ENCODE results near the gene TCF4.

The TCF4 gene

DNA sequence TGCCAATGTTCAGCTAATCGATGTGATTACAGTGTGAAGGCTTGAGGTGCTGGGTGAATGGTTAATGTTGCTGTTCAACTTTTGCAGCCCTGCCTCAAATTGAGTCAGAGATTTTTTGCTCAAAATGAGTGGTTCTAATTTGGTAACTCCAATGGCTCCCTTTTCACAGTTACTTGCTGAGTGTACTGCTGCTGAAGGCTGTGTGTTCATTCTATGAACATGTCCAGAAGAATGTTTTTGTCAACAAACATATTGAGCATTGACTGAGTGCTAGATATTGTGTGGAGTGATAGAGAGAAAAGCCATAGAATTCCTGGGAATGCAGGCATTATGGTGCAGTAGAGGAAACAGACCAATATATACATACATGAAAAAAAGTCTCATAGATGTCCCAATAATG, 39.0 kb upstream of the TCF4 start:
- DNase-seq (ENCODE audit: low read depth, low spot score): no peak
- H3K4me3 ChIP-seq (ENCODE audit: low read depth, low read length): no peak overlapping the region
- in situ Hi-C loops (cut with HindIII; ENCODE audit: low sequenced_read_pairs): no loop called here
- TF ChIP-seq, protein P1, sequence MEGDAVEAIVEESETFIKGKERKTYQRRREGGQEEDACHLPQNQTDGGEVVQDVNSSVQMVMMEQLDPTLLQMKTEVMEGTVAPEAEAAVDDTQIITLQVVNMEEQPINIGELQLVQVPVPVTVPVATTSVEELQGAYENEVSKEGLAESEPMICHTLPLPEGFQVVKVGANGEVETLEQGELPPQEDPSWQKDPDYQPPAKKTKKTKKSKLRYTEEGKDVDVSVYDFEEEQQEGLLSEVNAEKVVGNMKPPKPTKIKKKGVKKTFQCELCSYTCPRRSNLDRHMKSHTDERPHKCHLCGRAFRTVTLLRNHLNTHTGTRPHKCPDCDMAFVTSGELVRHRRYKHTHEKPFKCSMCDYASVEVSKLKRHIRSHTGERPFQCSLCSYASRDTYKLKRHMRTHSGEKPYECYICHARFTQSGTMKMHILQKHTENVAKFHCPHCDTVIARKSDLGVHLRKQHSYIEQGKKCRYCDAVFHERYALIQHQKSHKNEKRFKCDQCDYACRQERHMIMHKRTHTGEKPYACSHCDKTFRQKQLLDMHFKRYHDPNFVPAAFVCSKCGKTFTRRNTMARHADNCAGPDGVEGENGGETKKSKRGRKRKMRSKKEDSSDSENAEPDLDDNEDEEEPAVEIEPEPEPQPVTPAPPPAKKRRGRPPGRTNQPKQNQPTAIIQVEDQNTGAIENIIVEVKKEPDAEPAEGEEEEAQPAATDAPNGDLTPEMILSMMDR (IDR thresholded peaks at IDR 0.05; ENCODE audit: low read depth, low read length): no peak

DNA sequence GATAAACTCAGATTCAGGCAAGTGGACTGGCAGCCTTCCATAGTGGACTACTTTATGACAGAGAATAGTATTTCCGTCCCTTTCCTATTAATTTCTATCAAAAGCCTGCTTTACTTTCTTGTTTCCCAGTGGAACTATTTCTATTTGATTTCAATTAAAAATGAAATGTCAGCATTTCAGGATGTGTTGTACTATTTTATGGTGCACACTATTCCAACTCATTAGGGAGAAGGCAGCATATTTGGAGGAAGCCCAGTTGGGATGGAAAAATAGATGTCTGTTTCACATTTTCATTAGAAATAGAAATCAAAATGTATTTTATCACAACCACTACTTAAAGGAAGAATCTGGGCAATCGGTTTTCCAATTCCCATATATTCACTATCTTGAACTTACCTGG, 37.9 kb upstream of the TCF4 start:
- TF ChIP-seq, protein P1 (IDR thresholded peaks at IDR 0.05; ENCODE audit: low read depth, low read length): no peak
- DNase-seq (ENCODE audit: low read depth, low spot score): no peak
- no peak overlapping the region for H3K4me3 ChIP-seq (ENCODE audit: low read depth, low read length)
- in situ Hi-C loops (cut with HindIII; ENCODE audit: low sequenced_read_pairs): no loop called here

DNA sequence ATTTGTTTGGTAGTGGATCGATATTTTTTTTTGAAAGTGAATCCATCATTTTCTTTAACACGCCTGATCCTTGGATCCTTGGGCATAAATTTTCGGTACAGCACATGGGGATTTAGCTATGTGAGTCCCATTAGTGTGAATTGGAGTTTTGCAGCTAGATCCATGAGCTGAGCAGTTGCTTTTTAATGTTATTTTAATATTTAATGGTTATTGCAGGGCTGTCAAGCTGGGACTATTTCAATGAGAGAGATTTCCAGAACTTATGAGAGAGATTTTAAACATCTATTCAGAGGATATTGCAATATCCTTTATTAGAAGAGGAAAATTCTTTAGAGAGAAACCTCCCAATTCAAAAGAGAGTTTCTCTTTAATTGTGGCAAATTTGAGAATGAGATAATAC, 35.6 kb upstream of the TCF4 start:
- DNase-seq (ENCODE audit: low read depth, low spot score): no peak
- H3K4me3 ChIP-seq (ENCODE audit: low read depth, low read length): no peak overlapping the region
- in situ Hi-C loops (cut with HindIII; ENCODE audit: low sequenced_read_pairs): no loop called here
- TF ChIP-seq, protein P1 (IDR thresholded peaks at IDR 0.05; ENCODE audit: low read depth, low read length): no peak

DNA sequence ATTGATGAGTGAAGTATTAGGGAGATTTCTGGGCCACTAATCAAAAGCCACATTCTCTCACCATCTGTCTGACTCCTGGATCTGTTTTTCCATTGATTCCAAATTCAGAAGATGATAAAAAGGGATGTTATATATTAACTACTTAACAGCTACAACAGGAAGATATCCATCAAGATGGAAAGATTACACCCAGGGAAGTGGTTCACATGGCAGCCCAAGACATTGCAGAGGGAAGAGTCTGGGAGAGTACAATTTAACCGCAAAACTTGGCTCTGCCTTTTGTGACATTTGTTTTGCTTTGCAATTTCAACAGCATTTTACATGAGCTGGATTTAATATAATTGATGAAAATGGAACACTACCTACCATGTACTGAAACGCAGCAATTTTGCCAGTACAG, 22.5 kb upstream of the TCF4 start:
- in situ Hi-C loops (cut with HindIII; ENCODE audit: low sequenced_read_pairs): no loop called here
- TF ChIP-seq, protein P1 (IDR thresholded peaks at IDR 0.05; ENCODE audit: low read depth, low read length): no peak
- H3K4me3 ChIP-seq (ENCODE audit: low read depth, low read length): no peak overlapping the region
- no peak for DNase-seq (ENCODE audit: low read depth, low spot score)

DNA sequence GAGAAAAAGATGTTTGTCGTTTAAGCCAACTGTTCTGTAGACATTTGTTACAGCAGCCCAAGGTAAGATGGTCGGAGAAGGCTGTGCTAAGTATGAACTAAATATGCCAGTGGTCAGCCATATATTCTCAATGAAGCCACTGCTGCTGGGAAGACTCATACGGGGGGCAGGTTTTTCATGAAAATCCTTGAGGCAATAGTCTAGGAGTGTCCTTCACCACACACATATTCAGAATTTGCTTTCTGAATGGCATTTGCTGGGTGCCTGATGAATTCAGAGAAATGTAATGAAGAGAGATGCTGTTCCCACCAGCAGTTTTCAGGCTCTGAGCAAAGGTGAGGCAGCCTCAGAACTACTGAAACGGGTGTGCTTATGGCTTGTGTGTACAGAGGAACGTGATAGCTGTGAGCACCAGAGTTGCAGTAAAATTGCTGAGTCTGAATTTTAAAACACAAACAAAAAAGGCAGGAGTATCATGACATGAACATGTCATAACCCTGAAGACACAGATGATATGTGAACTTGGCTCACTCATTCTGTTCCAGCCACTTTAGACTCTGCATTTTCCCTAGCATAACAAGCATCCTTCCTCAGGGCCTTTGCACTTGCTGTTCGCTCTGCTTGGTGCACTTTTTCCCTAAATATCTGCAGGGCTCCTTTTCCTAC, 21.3 kb upstream of the TCF4 start:
- in situ Hi-C loops (cut with HindIII; ENCODE audit: low sequenced_read_pairs): no loop called here
- TF ChIP-seq, protein P1 (IDR thresholded peaks at IDR 0.05; ENCODE audit: low read depth, low read length): no peak
- no peak overlapping the region for H3K4me3 ChIP-seq (ENCODE audit: low read depth, low read length)
- DNase-seq (ENCODE audit: low read depth, low spot score): no peak

DNA sequence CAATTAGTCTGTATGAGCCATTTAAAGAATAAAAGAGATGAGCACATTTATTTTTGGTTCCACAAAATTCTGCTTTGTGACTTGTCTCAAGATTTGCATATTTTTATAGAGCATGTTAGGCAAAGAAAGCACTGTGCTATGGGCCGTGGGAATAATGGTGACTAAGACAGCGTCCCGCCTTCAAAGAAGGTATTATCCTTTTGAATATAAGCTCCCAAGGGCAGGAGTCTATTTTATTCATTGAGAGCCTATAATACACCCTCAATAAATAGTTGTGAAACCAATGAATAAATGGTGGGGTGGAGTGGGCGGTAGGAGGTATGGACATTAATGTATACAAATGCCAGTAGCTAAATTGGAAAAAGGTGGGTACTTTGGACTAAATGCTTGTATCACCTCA, 20.5 kb upstream of the TCF4 start:
- DNase-seq (ENCODE audit: low read depth, low spot score): no peak
- H3K4me3 ChIP-seq (ENCODE audit: low read depth, low read length): no peak overlapping the region
- TF ChIP-seq, protein P1 (IDR thresholded peaks at IDR 0.05; ENCODE audit: low read depth, low read length): no peak
- in situ Hi-C loops (cut with HindIII; ENCODE audit: low sequenced_read_pairs): no loop called here

All from astrocyte of the spinal cord (primary cell).